Esophagus mucosa (tissue), 1 donor: ENCODE data around the gene SBF1. TPM values are rescaled to one million over a fixed set of nuclear protein-coding genes. Genes with fewer than 3 reads are reported as not detected.
A peak's percentile ranks its signal among the peaks of the same experiment; 100 is the strongest.

Experiments
- ATAC-seq: fragments of 200-7000 bp; cut with Tn5 transposase; one replicate; pipeline ENCODE4 v1.9.1; 2020
- total RNA-seq: library from RNA; stranded (reverse); gene quantifications from one replicate; pipeline ENCODE4 v1.2.4, GENCODE V29; 2023
- donor health status: DM: yes; HTN: yes; CAD: no.

Gene SBF1
- total RNA-seq, 1 donor from 2014 or later, result 55.0 TPM

- peak; percentile 11 for ATAC-seq
Measured at GRCh38 chr22:50396751-50397370, 78.0 kb downstream of the SBF1 start.

Other genes starting within 250 kb of the SBF1 start
- 14.8 TPM for gene TUBGCP6, start 230.0 kb downstream of the SBF1 start, total RNA-seq
- gene HDAC10, start 223.8 kb downstream of the SBF1 start, total RNA-seq, result 17.7 TPM
- gene MAPK12, start 213.4 kb downstream of the SBF1 start, total RNA-seq, result 2.6 TPM
- 5.8 TPM for gene MAPK11, start 204.7 kb downstream of the SBF1 start, total RNA-seq
- gene PLXNB2, start 167.4 kb downstream of the SBF1 start, total RNA-seq, result 148 TPM
- gene DENND6B, start 148.0 kb downstream of the SBF1 start, total RNA-seq, result 2.3 TPM
- gene PPP6R2, start 131.7 kb downstream of the SBF1 start, total RNA-seq, result 29.3 TPM
- 11.7 TPM for gene ADM2, start 6.5 kb upstream of the SBF1 start, total RNA-seq
- not detected for gene MIOX, start 11.8 kb upstream of the SBF1 start, total RNA-seq
- gene LMF2, start 32.7 kb upstream of the SBF1 start, total RNA-seq, result 43.7 TPM
- gene NCAPH2, start 33.2 kb upstream of the SBF1 start, total RNA-seq, result 37.1 TPM
- 1.2 TPM for gene SCO2, start 50.6 kb upstream of the SBF1 start, total RNA-seq
- gene TYMP, start 55.0 kb upstream of the SBF1 start, total RNA-seq, result 86.0 TPM
- 0.20 TPM for gene KLHDC7B, start 70.9 kb upstream of the SBF1 start, total RNA-seq
- not detected for gene SYCE3, start 87.9 kb upstream of the SBF1 start, total RNA-seq
- gene CPT1B, start 103.4 kb upstream of the SBF1 start, total RNA-seq, result 12.1 TPM
- gene CHKB, start 107.8 kb upstream of the SBF1 start, total RNA-seq, result 31.4 TPM
- 2.3 TPM for gene MAPK8IP2, start 125.8 kb upstream of the SBF1 start, total RNA-seq
- gene ARSA, start 153.1 kb upstream of the SBF1 start, total RNA-seq, result 30.1 TPM
- 5.9 TPM for gene SHANK3, start 197.8 kb upstream of the SBF1 start, total RNA-seq